HG02759 (cell line): ENCODE data around the gene RRAGC.

Experiments used
- ATAC-seq: cut with Tn5 transposase; IDR thresholded peaks from one replicate; pipeline ENCODE4 v1.9.1; 2021; ENCODE audit warnings: mild to moderate bottlenecking, moderate library complexity; ENCODE audit not compliant: unreplicated experiment

Gene RRAGC, protein sequence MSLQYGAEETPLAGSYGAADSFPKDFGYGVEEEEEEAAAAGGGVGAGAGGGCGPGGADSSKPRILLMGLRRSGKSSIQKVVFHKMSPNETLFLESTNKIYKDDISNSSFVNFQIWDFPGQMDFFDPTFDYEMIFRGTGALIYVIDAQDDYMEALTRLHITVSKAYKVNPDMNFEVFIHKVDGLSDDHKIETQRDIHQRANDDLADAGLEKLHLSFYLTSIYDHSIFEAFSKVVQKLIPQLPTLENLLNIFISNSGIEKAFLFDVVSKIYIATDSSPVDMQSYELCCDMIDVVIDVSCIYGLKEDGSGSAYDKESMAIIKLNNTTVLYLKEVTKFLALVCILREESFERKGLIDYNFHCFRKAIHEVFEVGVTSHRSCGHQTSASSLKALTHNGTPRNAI

GRCh38 chr1:38859561-38860453, at the start of gene RRAGC:
RRAGC (minus strand) TSS chr1:38859772; CDS start chr1:38859646, 126 bp downstream.
- ATAC-seq = peak; percentile 96

DNA sequence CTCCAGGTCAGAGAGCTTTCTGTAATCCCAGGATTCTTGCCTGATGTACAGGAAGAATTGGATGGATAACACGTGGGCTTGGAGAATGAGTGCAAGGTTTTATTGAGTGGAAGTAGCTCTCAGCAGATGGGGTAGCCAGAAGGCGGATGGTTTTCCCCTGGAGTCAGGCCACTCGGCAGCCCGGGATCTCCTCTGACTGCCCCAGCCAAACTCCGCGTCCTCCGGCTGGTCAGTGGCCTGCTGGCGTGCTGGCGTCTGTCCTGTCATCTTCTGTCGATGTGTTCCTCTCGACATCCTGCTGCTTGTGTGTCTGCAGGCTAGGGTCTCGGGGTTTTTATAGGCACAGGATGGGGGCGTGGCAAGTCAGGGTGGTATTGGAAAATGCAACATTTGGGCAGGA, 49.2 kb upstream of the RRAGC start:
- no peak for ATAC-seq

DNA sequence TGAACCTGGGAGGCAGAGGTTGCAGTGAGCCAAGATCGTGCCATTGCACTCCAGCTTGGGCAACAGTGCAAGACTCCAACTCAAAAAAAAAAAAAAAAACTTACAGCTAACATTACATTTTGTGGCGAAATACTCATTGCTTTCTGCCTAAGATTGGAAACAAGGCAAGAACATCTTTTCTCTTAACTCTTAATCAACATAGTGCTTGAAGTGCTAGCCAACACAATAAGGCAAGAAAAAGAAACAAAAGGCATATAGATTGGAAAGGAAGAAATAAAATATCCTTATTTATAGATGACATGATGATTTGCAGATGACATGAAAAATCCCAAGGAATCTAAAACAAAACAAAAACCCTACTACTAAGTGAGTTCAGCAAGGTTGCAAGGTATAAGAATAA, 46.4 kb upstream of the RRAGC start:
- no peak for ATAC-seq

- no peak for ATAC-seq
These were observed 40.0 kb upstream of the RRAGC start for GRCh38 chr1:38899560-38899959.

GRCh38 chr1:38898653-38899230, 39.2 kb upstream of the RRAGC start:
- no peak for ATAC-seq

- no peak for ATAC-seq
These were observed 36.6 kb upstream of the RRAGC start for GRCh38 chr1:38896169-38896568.

GRCh38 chr1:38892976-38893375, 33.4 kb upstream of the RRAGC start:
- ATAC-seq = no peak

DNA sequence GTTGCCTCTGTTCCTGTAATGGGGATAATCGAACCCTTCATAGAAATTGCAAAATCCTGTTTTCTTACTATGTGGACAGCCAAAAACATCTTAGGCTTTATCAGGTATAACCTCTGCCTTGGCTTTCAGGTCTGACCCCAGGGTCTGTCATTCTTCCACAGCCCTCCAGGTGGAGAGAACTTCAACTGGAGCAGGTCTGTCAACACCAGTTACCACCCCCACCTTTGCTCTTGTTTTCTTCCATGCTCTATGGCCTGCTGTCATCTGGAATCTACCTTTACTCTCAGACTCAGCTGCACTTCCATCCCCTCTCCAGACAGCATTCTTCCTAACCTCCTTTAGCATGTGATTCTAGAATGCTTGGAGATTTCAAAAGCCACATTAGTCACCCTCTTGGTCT, 32.2 kb upstream of the RRAGC start:
- no peak for ATAC-seq

DNA sequence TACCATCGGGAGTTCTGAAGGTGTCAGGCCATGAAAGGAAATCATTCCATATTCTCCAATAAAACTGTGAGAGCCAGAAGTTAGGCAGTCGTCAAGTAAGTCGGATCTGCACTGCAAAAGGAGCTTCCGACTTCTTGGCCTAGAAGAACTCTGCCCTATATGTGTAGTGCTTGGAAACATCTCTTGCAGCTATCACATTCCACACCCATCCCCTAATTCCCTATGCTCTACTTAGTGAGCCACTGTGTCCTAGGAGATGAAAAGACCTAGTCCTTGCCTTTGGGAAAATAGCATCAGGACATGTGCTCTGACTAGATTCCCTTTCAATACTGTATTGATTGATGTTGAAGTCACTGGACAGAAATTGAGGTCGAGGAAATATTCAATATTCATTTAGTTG, 30.0 kb upstream of the RRAGC start:
- no peak for ATAC-seq

GRCh38 chr1:38888423-38889333, 29.1 kb upstream of the RRAGC start:
- ATAC-seq = no peak

DNA sequence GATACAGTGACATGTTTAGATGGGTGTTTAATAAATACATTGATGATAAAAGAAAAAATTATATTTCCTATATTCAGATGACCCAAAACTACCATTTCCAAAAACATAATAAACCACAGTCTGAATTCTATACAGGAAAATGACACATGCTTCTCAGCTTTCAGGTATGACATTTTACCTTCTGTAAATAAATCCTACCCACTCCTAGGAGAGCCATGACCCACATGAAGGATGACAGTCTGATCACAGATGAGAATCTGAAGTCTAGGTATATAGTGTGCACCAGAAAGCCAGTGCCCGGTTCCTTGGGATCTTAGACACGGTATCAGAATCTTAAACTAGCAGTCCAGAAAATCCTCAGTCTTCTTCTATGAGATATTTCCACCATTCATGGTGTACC, 25.5 kb upstream of the RRAGC start:
- no peak for ATAC-seq

DNA sequence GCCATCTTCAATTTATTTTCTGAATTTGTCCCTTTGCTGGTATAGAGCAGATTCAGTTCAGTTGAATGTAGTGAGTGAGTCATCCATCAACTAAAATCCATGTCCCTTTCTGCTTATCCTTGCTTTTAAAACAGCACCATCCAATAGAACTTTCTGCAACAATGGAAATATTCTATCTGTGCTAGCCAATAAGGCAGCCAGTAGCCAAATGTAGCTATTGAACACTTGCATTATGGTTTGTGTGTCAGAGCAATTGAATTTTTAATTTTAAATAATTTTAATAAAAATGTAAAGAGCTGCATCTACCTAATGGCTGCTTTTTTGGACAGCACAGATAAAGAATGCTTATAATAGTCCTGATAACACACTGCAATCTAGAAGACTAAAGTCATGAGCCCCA, 21.9 kb upstream of the RRAGC start, which contains the start of gene GJA9:
GJA9 (minus strand) TSS at position 101 of the 400 bp plus-strand sequence. CDS start 5,489 bp downstream, outside the sequence.
- ATAC-seq = no peak

GRCh38 chr1:38875811-38876210, 16.2 kb upstream of the RRAGC start:
- no peak for ATAC-seq

- ATAC-seq = peak; percentile 97
These were observed 13.7 kb upstream of the RRAGC start, which contains the start of gene MYCBP for GRCh38 chr1:38873027-38873969. MYCBP (minus strand) TSS chr1:38873348; CDS start chr1:38873305, 43 bp downstream.

DNA sequence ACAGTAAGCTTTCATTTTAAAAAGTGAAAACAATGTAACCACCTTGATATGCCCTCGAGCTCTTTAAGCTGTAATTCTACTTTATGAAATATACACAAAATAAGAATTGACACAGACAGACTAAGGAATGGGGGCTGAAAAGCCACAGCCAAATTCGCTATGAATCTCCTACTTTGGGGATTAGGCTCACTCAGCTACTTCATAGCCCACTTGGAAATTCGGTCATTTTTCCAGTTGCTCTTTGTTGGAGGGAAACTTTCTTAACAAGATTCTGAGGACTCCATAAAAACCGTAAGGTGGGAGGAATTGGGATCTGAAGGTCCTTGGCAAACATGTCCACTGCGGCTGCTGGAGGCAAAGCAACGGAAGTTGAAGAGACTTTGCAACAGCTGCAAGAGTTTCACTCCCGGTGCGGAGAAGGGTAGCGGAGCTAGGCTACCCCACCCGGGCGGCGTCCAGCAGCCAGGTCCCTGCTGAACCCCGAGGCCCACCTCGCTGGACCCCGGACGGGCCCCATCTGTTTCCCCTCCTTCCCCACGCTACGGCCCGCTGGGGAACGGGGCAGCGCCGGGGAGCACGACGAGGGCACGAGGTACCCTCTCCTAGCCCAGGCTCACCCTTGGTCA, 12.9 kb upstream of the RRAGC start:
- ATAC-seq = peak; percentile 21

DNA sequence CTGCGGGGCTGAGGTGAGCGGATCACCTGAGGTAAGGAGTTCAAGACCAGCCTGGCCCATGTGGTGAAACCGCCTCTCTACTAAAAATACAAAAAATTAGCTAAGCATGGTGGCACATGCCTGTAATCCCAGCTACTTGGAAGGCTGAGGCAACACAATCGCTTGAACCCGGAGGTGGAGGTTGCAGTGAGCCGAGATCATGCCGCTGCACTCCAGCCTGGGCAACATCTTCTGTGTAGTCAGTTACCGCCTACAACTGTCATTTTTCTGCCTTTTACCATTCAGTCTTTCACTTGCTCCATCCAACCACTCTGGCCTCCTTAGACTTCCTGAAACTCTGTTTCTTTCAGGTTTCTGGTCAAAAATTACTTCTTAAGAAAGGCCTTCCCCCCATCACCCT, 11.4 kb upstream of the RRAGC start:
- ATAC-seq = no peak

GRCh38 chr1:38867208-38867607, 7.6 kb upstream of the RRAGC start:
- no peak for ATAC-seq

- ATAC-seq = no peak
These were observed 5.6 kb upstream of the RRAGC start for GRCh38 chr1:38865112-38865715.
